Stimulated activated CD4-positive, alpha-beta T cell treated with anti-CD3 and anti-CD28 coated beads, TNF-alpha, amount 100 ng/mL, for 48 hours (primary cell): ENCODE data around the gene KLHDC7B.
"Not testable (repeated sequence)": the region's sequence is repeated elsewhere in the genome, so short reads cannot be mapped to it uniquely, and the experiment has no call there.

ENCODE experiments used
- DNase-seq, 3 donors: peaks; one replicate each; pipeline ENCODE4 v3.0.0-alpha.2; 2020; ENCODE audit warnings: low read depth in 3 of 3

The KLHDC7B gene

DNA sequence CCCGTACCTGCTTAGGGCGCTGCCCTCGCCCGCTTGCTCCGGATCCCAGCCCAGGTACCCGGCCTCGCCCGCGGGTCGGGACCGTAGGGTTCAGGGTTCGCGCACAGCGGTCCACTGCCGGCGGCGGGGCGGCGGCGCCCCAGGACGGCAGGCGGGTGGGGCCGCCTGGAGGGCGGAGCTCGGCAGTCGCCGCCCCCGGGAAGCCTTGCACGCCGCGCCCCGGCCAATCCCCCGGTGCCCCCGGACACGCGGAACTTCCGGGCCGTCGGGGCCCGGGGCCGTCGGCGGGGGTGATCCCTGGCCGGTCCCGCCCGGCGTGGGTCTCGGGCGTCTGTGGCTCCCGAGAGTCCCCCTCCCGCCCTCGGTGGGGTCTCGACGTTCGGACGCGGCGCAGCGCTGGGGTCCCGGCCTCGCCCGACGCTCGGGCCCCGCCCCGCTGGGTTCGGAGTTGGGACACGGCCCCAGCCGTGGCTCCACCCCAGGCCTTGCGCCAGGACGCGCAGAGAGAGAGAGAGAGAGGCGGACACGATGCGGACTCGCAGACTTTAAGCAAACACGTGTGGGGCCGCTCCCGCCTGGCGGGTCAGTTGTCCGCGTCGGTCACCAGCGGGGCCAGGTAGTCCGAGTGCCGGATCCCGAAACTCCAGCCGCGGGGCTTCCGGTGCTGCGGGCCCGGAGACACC lies 15.7 kb upstream of the KLHDC7B start, which contains the start of gene TYMP:
Gene TYMP, minus strand, starts transcription at position 116 of the 683 bp plus-strand sequence. CDS start 303 bp downstream, outside the sequence.
- peak in 1 of 3 donors; percentile 47 for DNase-seq

DNA sequence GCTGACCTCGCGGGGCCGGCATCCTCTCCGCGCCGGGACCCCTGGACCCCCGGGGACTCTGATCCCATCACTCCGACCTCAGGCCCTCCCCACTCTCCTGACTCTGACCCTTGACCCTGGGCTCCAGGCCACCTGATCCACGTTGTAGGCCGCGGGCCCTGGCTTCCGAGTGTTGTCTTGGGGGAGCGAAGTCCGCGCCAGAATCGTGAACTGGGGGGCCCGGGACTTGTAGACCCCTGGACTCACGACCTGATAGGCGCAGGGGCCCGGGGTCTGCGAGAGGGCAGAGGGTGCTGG lies 15.2 kb upstream of the KLHDC7B start:
- DNase-seq: no peak

DNA sequence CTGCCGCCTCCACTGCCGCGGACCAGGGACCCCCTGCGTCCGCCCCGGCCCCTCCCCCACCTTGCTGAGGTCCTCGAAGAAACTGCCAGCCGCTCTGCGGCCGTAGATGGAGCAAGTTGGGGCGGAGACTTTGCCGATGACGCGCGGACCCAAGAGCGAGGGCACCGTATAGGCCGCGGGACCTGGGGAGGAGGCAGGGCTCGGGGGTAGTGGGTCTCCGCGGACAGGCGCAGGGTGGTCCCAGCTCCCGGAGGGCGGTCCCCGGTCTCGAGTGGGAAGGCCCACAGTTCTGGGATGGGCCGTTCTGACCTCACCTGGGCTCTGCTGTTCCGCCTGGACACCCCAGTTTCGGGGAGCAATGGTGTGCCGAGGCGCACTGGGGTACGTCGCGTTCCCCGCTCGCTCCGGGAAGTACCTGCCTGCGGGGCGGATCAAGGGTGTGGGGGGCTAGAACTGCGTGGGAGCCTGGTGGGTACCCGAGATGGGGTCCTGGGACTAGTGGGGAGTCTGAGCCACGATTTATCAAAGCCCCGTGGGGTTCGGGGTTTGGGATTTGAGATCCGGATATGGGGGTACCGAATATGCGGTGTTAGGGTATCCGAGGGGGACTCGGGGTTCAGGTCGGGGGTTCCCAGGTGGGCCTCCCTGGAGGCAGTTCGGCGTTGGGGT lies 14.7 kb upstream of the KLHDC7B start:
- DNase-seq: peak; percentile 66 to 83 (median 71)

DNA sequence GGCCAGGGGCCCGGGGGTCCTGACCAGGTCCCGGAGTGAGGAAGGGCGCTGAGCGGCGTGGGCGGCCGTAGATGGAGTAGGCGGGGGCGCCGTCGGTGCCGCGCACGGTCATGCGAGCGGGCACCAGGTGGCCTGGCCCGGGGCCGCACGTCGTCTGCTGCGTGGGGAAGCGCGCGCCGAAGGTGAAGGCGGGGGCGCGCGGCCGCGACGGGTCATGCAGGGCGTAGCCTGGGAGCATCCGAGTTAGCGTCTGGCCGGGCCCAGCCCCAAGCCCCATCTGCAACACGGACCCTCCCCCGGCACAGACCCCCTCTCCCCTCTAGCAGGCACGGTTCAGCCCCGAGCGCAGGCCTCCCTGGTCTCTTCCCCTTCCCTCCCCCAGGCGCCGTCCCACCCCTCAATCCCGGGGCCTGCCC lies 14.1 kb upstream of the KLHDC7B start:
- peak in 2 of 3 donors; percentile 56 to 67 for DNase-seq

DNA sequence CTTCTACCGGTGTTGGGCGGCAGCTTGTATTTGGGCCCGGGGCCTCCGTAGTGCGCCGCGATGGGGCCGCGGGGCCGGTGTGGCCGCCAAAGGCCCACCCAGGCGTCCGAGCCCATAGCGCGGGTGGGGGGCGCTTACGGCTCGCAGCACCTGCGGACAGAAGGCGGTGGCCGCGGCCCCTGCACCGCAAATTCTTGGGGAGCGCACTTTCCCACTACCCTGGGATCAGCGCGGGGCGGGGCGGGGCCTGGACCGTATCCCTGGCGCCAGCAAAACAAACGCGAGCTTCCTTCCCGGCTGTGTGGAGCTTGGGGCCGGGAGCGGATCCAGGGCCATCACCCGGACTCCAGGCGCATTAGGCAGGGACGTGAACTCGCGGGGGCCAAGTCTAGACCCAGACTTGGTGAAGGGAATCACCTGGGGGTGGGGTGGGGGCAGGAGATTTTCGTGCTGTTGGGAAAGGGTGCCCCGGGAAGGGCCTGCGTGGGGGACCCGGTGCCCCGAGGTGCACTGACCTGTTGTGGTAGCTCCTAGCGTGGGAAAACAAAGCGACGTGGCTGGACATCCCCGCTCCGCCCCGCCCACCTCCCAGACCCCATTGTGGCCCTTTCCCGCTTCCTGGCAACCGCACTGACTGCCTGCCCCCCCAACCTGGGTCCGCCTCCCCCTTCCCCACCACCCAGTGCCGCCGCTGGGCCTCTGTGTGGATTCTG lies 13.6 kb upstream of the KLHDC7B start:
- DNase-seq: no peak

DNA sequence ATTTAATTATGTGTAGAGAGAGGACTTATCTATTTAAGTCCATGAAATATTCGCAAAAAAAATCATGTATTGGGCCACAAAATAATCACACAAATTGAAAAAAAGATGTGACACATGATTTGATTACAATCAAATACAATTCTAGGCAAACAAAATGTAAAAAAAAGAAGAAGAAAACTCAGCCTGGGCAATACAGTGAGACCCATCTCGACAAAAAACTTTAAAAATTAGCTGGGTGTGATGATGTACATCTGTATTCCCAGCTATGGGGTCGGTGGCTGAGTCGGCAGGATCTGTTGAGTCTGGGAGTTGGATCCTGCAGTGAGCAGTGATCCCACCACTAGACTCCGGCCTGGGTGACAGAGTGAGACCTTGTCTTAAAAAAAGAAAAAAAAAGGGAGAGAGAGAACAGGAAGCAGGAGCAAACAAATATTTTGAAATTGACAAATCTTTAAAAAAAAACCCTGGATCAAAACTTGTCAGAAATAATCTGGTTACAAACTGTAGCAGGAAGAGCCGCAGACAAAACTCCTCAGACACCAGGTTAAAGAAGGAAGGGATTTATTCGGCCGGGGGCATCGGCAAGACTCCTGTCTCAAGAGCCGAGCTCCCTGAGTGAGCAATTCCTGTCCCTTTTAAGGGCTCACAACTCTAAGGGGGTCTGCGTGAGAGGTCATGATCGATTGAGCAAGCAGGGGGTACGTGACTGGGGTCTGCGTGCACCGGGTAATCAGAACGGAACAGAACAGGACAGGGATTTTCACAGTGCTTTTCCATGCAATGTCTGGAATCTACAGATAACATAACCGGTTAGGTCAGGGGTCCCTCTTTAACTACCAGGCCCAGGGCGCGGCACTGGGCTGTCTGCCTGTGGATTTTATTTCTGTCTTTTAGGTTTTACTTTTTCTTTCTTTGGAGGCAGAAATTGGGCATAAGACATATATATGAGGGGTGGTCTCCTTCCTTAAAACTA lies 12.6 kb upstream of the KLHDC7B start:
- DNase-seq: no peak

DNA sequence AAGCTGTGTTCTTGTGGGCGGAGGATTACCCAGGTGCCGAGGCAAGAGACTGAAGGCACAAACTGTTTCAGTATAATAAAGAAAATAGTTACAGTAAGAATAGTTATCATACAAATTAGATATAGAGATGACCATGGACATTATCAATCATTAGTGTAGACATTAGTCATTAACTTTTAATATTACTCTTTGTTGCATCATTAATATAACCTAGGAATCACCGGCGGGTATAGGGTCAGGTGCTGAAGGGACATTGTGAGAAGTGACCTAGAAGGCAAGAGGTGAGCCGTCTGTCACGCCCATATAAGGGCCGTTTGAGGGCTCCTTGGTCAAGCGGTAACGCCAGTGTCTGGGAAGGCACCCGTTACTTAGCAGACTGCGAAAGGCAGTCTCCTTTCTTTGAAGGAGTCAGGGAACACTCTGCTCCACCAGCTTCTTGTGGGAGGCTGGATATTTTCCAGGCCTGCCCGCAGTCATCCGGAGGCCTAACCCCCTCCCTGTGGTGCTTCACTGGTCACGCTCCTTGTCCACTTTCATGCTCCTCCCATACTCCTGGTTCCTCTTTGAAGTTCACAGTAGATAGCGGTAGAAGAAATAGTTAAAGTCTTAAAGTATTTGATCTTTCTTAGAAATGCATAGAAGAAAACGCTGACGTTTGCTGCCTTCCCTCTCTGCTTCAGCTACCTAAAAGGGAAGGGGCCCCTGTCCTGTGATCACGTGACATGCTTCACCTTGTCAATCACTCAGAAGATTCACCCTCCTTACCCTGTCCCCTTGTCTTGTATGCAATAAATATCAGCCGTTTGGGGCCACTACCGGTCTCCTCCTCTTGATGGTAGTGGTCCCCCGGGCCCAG lies 11.6 kb upstream of the KLHDC7B start:
- DNase-seq: not testable (repeated sequence)

DNA sequence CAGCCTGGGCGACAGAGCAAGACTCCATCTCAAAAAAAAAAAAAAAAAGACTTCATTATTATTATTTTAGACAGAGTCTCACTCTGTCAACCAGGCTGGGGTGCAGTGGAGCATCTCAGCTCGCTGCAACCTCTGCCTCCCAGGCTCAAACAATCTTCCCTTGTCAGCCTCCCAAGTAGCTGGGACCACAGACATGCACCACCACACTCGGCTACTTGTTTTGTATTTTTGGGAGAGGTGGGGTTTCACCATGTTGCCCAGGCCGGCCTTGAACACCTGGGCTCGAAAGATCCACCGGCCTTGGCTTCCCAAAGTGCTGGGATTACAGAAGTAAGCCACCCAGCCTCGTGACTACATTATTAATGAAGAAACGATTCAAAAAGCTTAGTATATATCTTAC lies 10.6 kb upstream of the KLHDC7B start:
- no peak for DNase-seq

DNA sequence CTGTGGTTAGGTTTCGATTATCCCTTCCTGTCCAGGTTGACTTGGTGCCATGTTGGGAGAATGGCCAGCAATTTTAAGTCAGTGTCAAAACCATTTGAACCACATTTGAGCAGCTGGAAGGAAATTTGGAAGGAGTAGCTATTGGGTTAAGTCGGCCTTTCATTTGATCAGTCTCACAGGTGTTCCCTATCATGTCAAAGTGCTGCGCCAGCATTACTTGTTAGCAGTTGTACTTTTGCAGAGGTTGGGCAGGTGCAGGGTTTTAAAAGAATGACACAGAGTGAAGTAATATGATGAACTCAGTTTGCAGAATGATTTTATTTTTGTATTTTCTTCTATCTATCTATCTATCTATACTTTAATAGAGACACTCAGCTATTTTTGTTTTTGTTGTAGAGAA lies 9.5 kb upstream of the KLHDC7B start:
- DNase-seq: no peak

DNA sequence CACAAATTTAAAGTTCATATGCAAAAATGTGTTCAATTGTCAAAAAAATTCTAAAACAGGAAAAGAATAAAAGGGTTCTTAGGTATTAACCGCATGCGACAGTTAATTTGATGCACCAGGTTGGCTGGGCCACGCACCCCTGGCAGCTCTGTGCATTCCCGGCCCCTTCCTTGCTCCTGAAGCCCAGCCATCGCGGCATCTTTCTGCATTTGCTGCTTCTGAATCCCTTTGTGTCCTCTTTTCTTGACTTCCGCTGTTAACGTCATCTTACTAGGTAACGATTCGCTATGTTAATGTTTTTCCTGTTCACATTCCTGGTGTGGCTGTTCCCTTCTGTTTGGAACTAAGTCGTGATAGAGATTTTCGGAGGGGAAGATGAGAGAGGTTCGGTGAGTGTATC lies 7.9 kb upstream of the KLHDC7B start:
- DNase-seq: no peak

DNA sequence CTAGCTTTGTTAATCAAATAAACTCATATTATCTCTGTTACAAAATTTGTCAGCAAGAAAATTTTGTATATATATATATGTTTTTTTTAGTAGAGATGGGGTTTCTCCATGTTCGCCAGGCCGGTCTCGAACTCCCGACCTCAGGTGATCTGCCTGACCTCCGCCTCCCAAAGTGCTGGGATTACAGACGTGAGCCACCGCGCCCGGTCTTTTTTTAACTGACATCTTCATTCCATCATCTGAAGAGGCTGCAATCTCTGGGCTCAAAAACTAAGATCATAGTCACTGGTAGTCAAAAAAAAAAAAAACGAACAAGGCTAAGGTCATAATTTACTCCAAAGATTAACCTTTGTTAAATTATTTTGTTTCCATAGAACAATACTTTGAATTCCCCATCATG lies 5.3 kb upstream of the KLHDC7B start:
- no peak for DNase-seq

DNA sequence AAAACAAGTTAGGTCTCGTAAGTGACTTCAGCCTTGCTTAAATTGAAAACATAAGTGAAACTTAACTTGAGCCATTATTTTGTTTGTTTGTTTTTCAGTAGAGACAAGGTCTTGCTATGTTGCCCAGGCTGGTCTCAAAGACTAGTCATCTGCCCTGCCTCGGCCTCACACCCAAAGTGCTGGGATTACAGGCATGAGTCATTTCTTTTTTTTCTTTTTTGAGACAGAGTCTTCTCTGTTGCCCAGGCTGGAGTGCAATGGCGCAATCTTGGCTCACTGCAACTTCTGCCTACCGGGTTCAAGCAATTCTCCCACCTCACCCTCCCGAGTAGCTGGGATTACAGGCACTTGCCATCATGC lies 4.1 kb upstream of the KLHDC7B start:
- not testable (repeated sequence) for DNase-seq

DNA sequence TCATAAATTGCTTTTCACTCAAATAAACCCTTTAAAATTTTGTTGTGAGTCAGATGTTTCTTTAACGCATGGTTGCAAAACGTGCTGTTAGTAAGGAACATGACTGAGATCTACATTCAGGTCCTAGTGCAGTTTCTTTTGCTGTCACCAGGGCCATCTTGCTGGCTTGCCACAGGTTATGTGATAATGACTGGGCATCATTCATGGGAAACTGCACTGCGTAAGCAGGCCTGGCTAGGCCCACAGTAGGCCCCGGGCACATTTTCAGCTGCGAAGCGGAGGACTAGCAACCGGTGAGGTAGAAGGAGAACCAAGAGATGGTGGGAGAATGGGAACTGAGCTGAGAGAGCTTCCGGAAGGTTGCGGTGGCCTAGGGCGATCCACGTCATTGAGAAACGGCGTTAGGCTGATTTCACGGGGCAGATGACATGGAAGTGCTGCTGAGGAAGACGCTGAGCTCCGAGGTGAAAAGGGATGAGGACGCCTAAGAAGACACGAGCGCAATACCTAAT lies 3.2 kb upstream of the KLHDC7B start:
- DNase-seq: no peak

DNA sequence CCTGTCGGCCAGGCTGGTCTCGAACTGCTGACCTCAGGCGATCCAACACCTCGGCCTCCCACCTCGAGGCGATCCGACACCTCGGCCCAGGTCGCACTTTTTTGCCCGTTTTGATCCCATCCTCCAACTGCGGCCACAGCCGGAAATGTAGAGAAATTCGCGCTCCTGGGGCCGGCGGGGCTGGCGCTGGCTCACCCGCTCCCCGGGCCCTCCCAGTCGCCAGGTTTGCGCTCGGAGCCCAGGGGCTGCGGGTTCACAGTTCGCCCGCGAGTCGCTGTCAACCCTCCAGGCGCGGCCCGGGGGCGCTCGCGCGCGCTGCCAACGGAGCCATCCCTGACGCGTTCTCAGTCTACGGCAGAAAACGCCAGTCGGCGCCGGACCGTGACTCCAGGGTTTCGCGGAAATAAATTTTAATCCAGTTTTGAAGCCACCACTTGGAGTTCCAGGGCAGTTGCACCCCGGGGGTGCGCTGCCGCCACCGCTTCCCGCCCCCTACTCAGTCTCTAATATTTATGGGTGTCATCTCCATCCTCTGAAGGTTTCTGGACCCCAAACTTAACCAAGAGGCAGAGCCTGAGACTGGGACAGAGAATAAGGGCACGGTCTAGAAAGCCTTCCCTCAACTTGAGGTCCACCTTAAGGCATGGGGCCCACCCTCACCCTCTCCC lies 1.5 kb upstream of the KLHDC7B start:
- DNase-seq: peak in 2 of 3 donors; percentile 71 to 81

DNA sequence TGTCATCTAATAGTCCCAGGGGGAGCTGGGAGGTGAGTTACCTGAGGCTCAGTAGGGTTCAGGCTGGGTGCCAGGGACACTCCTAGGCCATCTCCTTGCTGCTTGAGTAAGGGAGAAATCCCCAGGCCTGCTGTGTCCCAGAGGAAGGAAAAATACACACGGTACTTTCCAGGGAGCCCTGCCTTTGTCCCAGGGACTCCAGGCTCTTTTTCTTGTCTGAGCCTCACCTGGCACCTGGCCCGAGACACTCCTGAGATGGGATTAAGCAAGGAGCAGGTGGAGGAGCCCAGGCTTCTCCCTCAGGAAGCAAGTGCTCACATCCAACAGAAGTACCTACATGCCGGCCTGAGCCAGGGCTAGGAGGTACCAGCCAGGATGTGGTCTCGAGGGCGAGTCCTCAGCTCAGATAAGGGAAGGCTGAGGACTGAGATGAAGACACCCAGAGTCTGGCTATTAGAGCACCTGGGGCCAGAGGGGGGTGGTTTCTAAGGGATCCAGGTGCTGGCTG lies 899 bp upstream of the KLHDC7B start:
- DNase-seq: no peak

DNA sequence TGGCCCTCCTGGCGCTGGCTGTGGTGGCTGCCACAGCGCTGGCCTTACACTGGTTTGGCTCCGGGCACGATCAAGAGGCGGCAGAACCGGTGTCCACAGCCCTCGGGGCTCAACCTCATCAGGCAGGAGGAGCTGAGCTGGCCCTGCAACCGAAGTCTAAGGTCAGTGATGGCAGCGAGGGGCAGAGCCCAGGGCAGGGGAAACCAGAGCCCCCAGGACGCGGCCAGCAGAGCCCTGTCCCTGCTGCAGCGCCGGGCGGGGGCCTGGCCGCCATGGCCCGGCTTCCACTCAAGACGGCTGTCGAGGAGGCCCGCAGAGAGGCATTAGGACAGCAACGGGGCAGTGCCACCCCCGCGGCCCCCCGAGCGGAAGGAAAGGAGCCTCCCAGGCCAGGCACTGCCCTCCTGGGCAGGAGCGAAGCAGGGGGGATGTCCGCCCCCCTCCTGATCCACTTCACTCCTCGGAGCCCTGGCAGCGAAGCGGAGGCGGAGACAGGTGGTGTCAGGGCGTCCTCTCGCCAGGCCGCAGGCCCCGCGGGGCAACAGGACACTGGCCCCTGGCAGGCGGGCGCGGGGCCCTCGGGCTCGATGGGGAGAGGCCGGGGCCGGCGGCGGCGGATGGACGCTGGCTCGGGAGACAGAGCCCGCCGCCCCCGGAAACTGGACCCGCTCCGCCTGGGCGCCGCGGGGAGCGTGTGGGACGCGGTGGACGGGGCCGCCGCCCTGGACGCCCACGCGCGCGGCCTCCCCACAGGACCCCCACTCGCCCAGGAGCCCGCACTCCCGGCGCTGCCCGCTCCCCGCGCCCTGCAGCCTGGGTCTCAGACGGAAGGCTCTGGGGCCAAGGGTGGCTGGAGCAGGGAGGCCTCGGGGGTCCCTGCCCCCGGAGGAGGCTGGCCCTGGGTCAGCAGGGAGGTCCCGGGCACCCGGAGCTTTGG lies 895 bp downstream of the KLHDC7B start:
- DNase-seq: no peak

DNA sequence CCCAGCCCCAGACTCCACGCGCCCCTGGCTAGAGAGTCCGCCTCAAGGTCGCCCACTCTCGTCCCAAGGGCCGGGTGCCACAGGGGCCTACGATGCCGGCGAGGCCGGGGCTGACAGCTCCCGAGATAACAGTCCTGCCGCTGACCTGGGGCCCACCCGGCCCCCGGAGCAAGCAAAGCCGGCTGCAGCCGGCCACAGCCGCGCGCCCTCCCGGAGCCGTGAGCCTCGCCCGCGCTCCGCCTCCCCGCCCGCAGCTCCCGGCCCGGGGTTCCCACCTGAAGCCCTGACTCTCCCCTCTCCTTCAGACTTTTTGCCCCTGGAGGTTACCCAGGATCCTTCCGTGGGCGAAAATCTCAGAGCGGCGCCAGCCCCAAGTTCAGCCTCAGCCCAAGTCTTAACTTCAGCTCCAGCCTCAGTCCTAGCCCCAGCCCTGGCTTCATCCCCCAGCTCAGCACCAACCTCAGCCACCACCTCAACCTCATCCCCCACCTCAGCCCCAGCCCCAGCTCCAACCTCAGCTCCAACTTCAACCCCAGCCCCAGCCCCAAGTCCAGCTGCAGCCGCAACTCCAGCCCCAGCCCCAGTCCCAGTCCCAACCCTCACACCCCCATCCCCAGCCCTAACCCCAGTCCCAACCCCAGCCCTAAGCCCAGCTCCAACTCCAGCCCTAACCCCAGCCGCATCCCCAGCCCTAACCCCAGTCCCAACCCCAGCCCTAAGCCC lies 1.7 kb downstream of the KLHDC7B start:
- no peak for DNase-seq
